ENCODE measurements around the gene ZNF488.

ZNF488 gene

GRCh38 chr10:47366181-47366631 lies 17.9 kb downstream of the ZNF488 start:
- no peak for DNase-seq (ENCODE audit: low read depth)

GRCh38 chr10:47365431-47366180 lies 18.5 kb downstream of the ZNF488 start:
- no peak for DNase-seq (ENCODE audit: low read depth)

- DNase-seq (ENCODE audit: low read depth) = no peak
These were observed 19.2 kb downstream of the ZNF488 start for GRCh38 chr10:47364911-47365310.

GRCh38 chr10:47364366-47364765 lies 19.7 kb downstream of the ZNF488 start:
- no peak for DNase-seq (ENCODE audit: low read depth)

- DNase-seq (ENCODE audit: low read depth) = no peak
These were observed 20.3 kb downstream of the ZNF488 start for GRCh38 chr10:47363781-47364180.

- no peak for DNase-seq (ENCODE audit: low read depth)
These were observed 21.9 kb downstream of the ZNF488 start for GRCh38 chr10:47362199-47362598.

- no peak for DNase-seq (ENCODE audit: low read depth)
These were observed 22.8 kb downstream of the ZNF488 start for GRCh38 chr10:47361293-47361692.

GRCh38 chr10:47360419-47361040 lies 23.6 kb downstream of the ZNF488 start:
- no peak for DNase-seq (ENCODE audit: low read depth)

- DNase-seq (ENCODE audit: low read depth) = no peak
These were observed 24.3 kb downstream of the ZNF488 start for GRCh38 chr10:47359626-47360418.

GRCh38 chr10:47359101-47359500 lies 25.0 kb downstream of the ZNF488 start:
- DNase-seq (ENCODE audit: low read depth) = no peak

- no peak for DNase-seq (ENCODE audit: low read depth)
These were observed 25.6 kb downstream of the ZNF488 start for GRCh38 chr10:47358457-47358856.

GRCh38 chr10:47357911-47358310 lies 26.2 kb downstream of the ZNF488 start:
- DNase-seq (ENCODE audit: low read depth) = no peak

GRCh38 chr10:47357131-47357582 lies 26.9 kb downstream of the ZNF488 start:
- no peak for DNase-seq (ENCODE audit: low read depth)

- DNase-seq (ENCODE audit: low read depth) = no peak
These were observed 27.4 kb downstream of the ZNF488 start for GRCh38 chr10:47356708-47357107.

GRCh38 chr10:47354900-47355299 lies 29.2 kb downstream of the ZNF488 start:
- DNase-seq (ENCODE audit: low read depth) = no peak

GRCh38 chr10:47354165-47354564 lies 29.9 kb downstream of the ZNF488 start:
- DNase-seq (ENCODE audit: low read depth) = no peak

- DNase-seq (ENCODE audit: low read depth) = no peak
These were observed 30.7 kb downstream of the ZNF488 start for GRCh38 chr10:47353351-47353750.

GRCh38 chr10:47351899-47352815 lies 31.9 kb downstream of the ZNF488 start:
- DNase-seq (ENCODE audit: low read depth) = no peak

GRCh38 chr10:47350671-47351640 lies 33.1 kb downstream of the ZNF488 start:
- no peak for DNase-seq (ENCODE audit: low read depth)

GRCh38 chr10:47349941-47350371 lies 34.1 kb downstream of the ZNF488 start:
- no peak for DNase-seq (ENCODE audit: low read depth)
